Stimulated activated CD4-positive, alpha-beta T cell treated with anti-CD3 and anti-CD28 coated beads, Interleukin-4, amount 100 ng/mL, for 24 hours (primary cell): ENCODE data around the gene RNASE12.
"Not testable (repeated sequence)": the region's sequence is repeated elsewhere in the genome, so short reads cannot be mapped to it uniquely, and the experiment has no call there.

Experiments
- DNase-seq: peaks from one replicate; pipeline ENCODE4 v3.0.0-alpha.2; 2020

RNASE12 gene

DNA sequence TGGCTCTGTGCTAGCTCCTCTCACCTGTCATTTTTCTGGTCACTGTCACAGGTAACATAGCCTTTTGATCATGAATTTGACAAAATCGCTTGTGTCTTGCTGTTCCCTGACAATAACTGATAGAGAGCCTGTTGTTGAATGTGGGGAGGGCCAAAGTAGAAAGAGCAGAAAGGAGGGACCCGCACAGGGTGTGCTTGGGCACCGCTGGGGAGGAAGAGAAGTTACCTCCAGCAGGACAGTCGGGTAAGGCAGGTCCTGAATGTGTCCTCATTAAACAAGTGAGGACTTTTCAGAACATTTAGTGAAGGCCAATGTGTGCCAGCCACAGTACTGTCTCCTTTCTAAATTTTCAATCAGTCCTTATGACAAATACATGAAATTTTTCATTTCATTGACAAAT is at the start of gene RNASE12:
RNASE12 (minus strand) TSS at position 142 of the 400 bp plus-strand sequence. CDS start 653 bp downstream, outside the sequence.
- DNase-seq, result no peak

DNA sequence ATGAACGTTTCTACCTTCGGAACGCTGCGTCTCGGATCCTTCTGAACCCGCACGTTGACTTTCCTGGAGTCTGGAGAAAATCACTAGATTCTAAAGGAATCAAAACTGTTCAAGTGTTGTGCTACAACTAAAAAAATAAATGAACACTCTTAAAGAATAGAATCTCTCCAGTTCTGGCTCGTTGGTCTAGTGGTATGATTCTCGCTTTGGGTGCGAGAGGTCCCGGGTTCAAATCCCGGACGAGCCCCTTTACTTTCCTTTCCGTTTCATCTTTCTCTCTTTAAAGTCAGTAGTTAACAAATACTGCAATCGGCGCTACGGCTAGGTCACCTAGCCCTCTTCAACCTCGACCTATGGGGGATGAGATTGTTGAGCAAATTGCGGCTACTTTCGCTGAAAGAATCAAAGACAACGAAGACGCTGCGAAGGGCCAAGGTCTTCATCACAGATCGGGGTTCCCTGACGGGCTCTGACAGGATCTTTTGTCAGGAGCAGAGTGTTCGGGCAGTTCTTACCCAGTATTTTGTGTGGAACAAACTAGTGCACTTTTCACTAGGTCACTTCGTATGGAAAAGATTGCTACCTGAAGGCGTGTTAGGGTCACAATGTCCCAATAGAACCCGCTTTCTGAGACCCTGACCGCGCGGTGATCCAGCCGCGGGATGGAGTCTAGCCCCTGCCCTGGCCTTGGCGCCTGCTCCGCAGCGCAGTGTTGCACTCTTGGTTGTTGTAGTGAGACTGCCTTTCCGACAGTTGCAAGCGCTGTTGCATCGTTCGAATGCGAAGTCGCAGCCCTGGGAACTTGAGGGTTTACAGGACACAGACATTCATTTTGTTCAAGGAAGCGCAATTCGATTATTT is 41.9 kb upstream of the RNASE12 start:
- peak; percentile 72 for DNase-seq

GRCh38 chr14:20632448-20632830 is 41.3 kb upstream of the RNASE12 start:
- DNase-seq, result no peak

DNA sequence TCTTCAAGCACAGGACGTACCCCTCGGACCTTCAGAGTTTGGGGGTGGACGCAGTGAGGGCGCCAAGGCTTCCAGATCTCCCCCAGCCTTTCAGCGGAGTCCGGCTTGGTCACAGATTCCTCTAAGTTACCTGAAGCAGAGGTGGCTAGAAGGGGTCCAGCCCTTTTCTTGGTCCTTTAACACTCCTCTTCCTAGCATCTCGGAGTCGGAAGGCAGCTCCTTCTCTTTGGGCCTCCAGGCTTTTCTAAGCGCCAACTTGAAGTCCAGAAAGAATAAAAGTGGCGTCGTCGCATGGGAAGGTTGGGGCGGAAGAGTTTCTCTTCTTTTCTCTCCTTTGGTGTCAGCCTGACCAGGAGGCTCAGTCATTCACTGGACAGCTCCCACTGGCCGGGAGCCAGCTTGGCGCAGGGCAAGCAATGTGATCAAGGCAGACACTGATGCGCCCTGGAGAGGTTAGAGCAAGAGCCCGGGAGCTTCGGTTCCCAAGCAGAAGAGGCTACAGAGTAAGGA is 40.8 kb upstream of the RNASE12 start:
- DNase-seq, result no peak

- DNase-seq, result peak; percentile 65
Measured at GRCh38 chr14:20631023-20631879, 40.1 kb upstream of the RNASE12 start.

DNA sequence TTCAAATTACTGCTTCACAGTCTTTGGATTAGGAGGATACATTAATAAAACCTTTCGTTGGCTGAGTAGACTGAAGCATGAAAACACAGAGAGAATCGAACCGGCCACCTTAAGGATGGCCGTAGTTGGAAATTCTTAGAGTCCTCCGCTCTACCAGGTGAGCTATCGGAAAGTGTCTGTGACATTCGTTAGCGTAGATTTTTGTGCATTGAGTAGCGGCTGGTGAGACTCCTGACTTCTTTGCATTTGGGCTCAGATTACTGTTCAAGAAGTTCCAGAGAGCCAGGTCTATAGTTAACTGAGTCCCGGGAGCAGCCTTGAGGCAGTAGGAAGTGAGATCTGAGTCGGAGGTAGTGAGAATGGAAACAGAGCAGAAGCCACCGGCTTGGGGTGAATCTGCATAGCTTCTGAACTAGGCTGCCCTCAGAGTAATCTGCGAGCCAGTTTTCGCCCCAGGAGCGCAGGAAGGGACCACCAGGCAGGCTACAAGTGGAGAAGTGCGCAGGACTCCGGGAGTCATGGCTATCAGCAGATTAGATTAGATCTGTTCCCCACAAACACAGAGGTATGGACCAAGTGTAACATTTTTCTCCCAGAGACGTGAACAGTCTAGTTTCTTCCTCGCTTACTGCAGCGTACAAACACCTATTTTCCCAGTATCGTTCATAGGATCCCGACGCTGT is 39.3 kb upstream of the RNASE12 start:
- peak; percentile 49 for DNase-seq

GRCh38 chr14:20628063-20628854 is 37.1 kb upstream of the RNASE12 start:
- no peak for DNase-seq

GRCh38 chr14:20627346-20628027 is 36.3 kb upstream of the RNASE12 start:
- DNase-seq, result no peak

DNA sequence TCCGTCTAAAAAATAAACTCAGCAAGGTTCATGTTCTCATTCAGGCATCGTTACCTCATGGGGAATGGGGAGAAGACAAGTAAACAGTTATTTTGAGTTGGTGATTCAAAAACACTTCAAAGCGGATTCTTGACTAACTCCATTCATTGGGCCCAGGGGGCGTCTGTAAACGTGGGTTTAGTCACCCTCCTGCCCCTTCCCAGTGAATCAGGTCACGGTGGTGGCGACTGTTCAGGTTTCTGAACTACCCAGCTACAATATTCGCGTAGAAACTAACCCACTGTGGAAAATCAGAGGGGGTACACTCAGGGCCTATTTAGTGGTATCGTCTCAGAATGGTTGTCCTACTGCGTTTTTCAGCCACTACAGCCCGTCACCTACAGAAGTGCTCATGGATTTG is 35.1 kb upstream of the RNASE12 start:
- DNase-seq, result no peak

DNA sequence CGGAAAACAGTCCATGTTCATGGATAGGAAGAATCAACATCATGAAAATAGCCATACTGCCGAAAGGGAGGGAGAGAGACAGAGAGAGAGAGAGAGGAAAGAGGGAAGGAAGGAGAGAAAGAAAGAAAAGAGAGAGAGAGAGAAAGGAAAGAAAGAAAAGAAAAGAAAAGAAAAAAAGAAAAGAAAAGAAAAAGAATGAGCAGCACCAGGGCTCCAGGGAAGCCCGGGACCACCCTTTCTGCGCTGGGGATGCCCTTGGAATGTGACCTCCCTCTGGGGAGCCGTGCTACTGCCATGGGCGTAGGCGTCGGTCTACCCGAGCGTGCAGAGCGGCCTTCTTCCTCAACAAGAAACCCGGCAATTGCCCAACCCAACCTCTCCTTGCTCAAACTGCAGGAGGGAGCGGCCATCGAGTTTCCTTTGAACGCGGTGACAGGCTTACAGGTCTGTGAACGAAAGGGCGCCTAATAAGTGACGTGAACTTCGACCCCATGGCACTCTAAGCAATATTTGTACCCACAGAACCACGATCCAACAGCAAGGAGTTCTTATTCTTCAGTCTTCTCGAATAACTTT is 33.4 kb upstream of the RNASE12 start:
- peak; percentile 46 for DNase-seq

GRCh38 chr14:20623798-20624197 is 32.6 kb upstream of the RNASE12 start:
- no peak for DNase-seq

GRCh38 chr14:20622816-20623291 is 31.7 kb upstream of the RNASE12 start:
- DNase-seq, result no peak

GRCh38 chr14:20620798-20621478 is 29.8 kb upstream of the RNASE12 start:
- DNase-seq, result no peak

DNA sequence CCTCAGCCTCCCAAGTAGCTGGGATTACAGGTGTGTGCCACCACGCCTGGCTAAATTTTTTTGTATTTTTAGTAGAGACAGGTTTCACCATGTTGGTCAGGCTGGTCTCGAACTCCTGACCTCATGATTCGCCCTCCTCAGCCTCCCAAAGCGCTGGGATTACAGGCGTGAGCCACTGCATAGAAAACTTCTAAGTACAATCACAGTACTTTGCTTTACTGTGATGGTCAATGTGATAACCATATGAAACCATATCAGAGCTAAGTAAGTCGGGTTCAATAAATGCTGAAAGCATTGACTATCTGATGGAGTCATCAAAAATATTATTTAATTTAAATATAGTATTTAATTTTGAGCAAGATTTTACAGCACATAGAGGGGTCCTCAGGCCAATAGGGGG is 28.5 kb upstream of the RNASE12 start:
- DNase-seq, result not testable (repeated sequence)

- no peak for DNase-seq
Measured at GRCh38 chr14:20618271-20618749, 27.1 kb upstream of the RNASE12 start.

- DNase-seq, result no peak
Measured at GRCh38 chr14:20617138-20618003, 26.2 kb upstream of the RNASE12 start.

GRCh38 chr14:20615996-20616395 is 24.8 kb upstream of the RNASE12 start:
- DNase-seq, result no peak

DNA sequence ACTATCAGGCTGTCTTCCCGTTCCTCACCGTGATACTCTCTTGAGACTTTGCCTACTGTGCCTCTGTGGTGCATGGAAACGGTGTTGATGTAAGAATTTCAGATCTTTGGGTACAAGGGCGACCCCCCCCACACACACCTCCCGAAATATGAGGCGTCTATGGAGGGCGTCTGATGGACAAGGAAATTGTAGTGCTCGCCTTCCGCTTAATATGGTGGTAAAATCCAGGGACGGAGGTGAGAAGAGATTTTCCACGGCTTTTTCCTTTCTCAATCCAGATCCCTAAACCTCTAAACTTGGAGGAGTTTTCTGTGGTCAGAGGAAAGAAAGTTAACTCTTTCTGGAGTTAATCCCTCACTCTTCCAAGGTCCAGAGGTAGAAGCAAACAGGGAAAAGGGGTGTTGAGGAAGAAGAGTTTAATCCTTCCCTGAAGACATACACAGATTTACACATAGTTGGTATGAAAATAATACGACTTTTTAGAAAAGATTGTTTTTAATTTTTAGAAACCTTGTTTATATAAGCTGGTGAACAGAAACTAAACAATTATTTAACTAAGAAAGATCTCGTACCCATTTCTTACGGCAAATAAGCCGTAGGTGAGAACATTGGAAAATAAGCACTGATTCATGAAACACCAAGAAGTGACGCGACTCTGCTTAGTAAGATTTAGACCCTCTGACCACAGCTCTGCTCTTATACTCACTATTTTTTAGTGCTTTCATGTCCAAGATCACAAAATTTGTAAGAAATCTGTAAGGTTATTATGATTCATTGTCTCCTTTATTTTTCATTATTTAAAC is 23.1 kb upstream of the RNASE12 start:
- peak; percentile 34 for DNase-seq
